H1 (cell line): ENCODE results near the gene MEGF9. TPM values are rescaled to one million over a fixed set of nuclear protein-coding genes. Genes with fewer than 3 reads are reported as not detected.

Experiments
- CTCF ChIA-PET: fragments of 300-600 bp; sonication (Branson Sonifier 250); formaldehyde crosslinking; loops from one replicate; lab custom pipeline; 2021; ENCODE audit not compliant: partially characterized antibody; lab: Charles Lee
- POLR2A ChIA-PET: fragments of 300-600 bp; sonication (Branson Sonifier 250); formaldehyde crosslinking; loops from one replicate; lab custom pipeline; 2021; ENCODE audit warnings: inconsistent platforms; ENCODE audit not compliant: partially characterized antibody; lab: Charles Lee
- DNase-seq, 2 experiments: peaks; one replicate each; pipeline versions ENCODE4 v3.0.0 to v3.0.0-alpha.2; 2010 to 2022; ENCODE audit warnings: low spot score in 2 of 2, low read depth in 1 of 2, mixed read lengths in 1 of 2
- FAIRE-seq: peaks from 2 replicates; lab custom pipeline; 2011; peaks lifted over from hg19 to GRCh38; lab: Jason Lieb, UNC
- H2AFZ ChIP-seq: 2 replicates; pipeline ENCODE4 v1.8.1; 2012; ENCODE audit warnings: low read length, inconsistent platforms
- H2AK5ac ChIP-seq: 2 replicates; pipeline ENCODE4 v1.6.1; 2013; ENCODE audit warnings: low read depth, low read length
- H2BK120ac ChIP-seq: replicated peaks from 2 replicates; pipeline ENCODE3; 2013; ENCODE audit warnings: low read depth, low read length, inconsistent platforms
- H2BK12ac ChIP-seq: 2 replicates; pipeline ENCODE4 v1.6.1; 2013; ENCODE audit warnings: low read depth, low read length
- H2BK15ac ChIP-seq: 2 replicates; pipeline ENCODE4 v1.6.1; 2013; ENCODE audit warnings: low read length
- H2BK20ac ChIP-seq: 2 replicates; pipeline ENCODE4 v1.6.1; 2013; ENCODE audit warnings: low read length
- H2BK5ac ChIP-seq: 2 replicates; pipeline ENCODE4 v1.6.1; 2013; ENCODE audit warnings: low read depth, low read length
- H3K14ac ChIP-seq: 2 replicates; pipeline ENCODE4 v1.6.1; 2013; ENCODE audit warnings: inconsistent platforms; ENCODE audit not compliant: insufficient read length
- H3K18ac ChIP-seq: 2 replicates; pipeline ENCODE4 v1.6.1; 2013; ENCODE audit warnings: low read length; ENCODE audit errors: extremely low read depth
- H3K23ac ChIP-seq: 2 replicates; pipeline ENCODE4 v1.6.1; 2013; ENCODE audit warnings: inconsistent platforms; ENCODE audit not compliant: insufficient read length
- H3K23me2 ChIP-seq: 2 replicates; pipeline ENCODE4 v1.6.1; 2013; ENCODE audit warnings: low read depth, low read length
- H3K27ac ChIP-seq: 2 replicates; pipeline ENCODE4 v1.6.1; 2011; ENCODE audit warnings: low read depth, low read length, inconsistent platforms
- H3K27me3 ChIP-seq, 4 experiments: replicated peaks in 1 of 4; 1 replicate in 1 of 4; 2 replicates in 3 of 4; pipeline versions ENCODE4 v1.6.1 to v1.8.1; 2011 to 2013; ENCODE audit warnings: low read length in 3 of 4, mild to moderate bottlenecking in 3 of 4, inconsistent platforms in 2 of 4, mixed read lengths in 2 of 4, moderate library complexity in 1 of 4; ENCODE audit not compliant: control insufficient read depth in 3 of 4, insufficient read depth in 3 of 4; ENCODE audit errors: extremely low read depth in 1 of 4
- H3K36me3 ChIP-seq, 4 experiments: 2 replicates each; pipeline versions ENCODE4 v1.6.1 to v1.8.1; 2011 to 2013; ENCODE audit warnings: mild to moderate bottlenecking in 4 of 4, low read length in 3 of 4, moderate library complexity in 2 of 4, control low read depth in 1 of 4, inconsistent platforms in 1 of 4; ENCODE audit not compliant: insufficient read depth in 4 of 4, control insufficient read depth in 2 of 4
- H3K4ac ChIP-seq: replicated peaks from 2 replicates; pipeline ENCODE3; 2013; ENCODE audit warnings: low read length, low read depth, mixed read lengths, inconsistent platforms; ENCODE audit not compliant: insufficient read length
- H3K4me1 ChIP-seq, 4 experiments: replicated peaks in 1 of 4; 1 replicate in 1 of 4; 2 replicates in 3 of 4; pipeline versions ENCODE4 v1.6.1 to v1.8.1; 2011 to 2013; ENCODE audit warnings: low read length in 3 of 4, inconsistent platforms in 2 of 4, mixed read lengths in 1 of 4; ENCODE audit not compliant: insufficient read depth in 4 of 4, control insufficient read depth in 3 of 4
- H3K4me2 ChIP-seq, 2 experiments: 2 replicates each; pipeline versions ENCODE4 v1.6.1 to v1.8.1; 2011 to 2013; ENCODE audit warnings: low read depth in 2 of 2, low read length in 2 of 2, control low read depth in 1 of 2, inconsistent platforms in 1 of 2, mild to moderate bottlenecking in 1 of 2; ENCODE audit not compliant: insufficient read depth in 1 of 2
- H3K4me3 ChIP-seq, 4 experiments: fragments of 200-600, 300-600 bp in 1 of 4; sonication (generic), shearing (Covaris generic), sonication (Bioruptor Twin) in 1 of 4; 2 replicates each; pipeline versions ENCODE4 v1.5.1 to v1.8.1; 2011 to 2016; ENCODE audit warnings: low read length in 4 of 4, low read depth in 3 of 4, control low read depth in 2 of 4, inconsistent platforms in 2 of 4, mild to moderate bottlenecking in 2 of 4, mixed read lengths in 1 of 4, moderate library complexity in 1 of 4; ENCODE audit not compliant: insufficient read depth in 2 of 4; ENCODE audit errors: extremely low read depth in 1 of 4
- H3K56ac ChIP-seq: replicated peaks from 2 replicates; pipeline ENCODE3; 2013; ENCODE audit warnings: low read depth, mild to moderate bottlenecking, mixed read lengths, low read length, inconsistent platforms; ENCODE audit not compliant: insufficient read length
- H3K79me1 ChIP-seq: 2 replicates; pipeline ENCODE4 v1.6.1; 2013; ENCODE audit warnings: low read depth, low read length, control low read depth
- H3K79me2 ChIP-seq, 2 experiments: 2 replicates each; pipeline versions ENCODE4 v1.6.1 to v1.8.1; 2012 to 2013; ENCODE audit warnings: low read length in 2 of 2, mild to moderate bottlenecking in 2 of 2, inconsistent platforms in 1 of 2; ENCODE audit not compliant: insufficient read depth in 2 of 2, control insufficient read depth in 1 of 2
- H3K9ac ChIP-seq, 4 experiments: replicated peaks in 1 of 4; 1 replicate in 1 of 4; 2 replicates in 3 of 4; pipeline versions ENCODE4 v1.6.1 to v1.8.1; 2011 to 2013; ENCODE audit warnings: low read depth in 3 of 4, low read length in 3 of 4, control low read depth in 2 of 4, mild to moderate bottlenecking in 2 of 4, moderate library complexity in 2 of 4, inconsistent platforms in 1 of 4; ENCODE audit errors: extremely low read depth in 1 of 4
- H3K9me3 ChIP-seq, 2 experiments: 2 replicates each; pipeline versions ENCODE4 v1.6.1 to v1.8.1; 2012 to 2013; ENCODE audit warnings: mild to moderate bottlenecking in 2 of 2, moderate library complexity in 2 of 2, control low read depth in 1 of 2, inconsistent platforms in 1 of 2, low read depth in 1 of 2, low read length in 1 of 2, mixed read lengths in 1 of 2; ENCODE audit not compliant: insufficient read depth in 2 of 2
- H4K20me1 ChIP-seq, 2 experiments: replicated peaks in 1 of 2; 2 replicates each; pipeline versions ENCODE3 to v1.8.1; 2011 to 2013; ENCODE audit warnings: inconsistent platforms in 2 of 2, low read length in 2 of 2, mild to moderate bottlenecking in 1 of 2; ENCODE audit not compliant: insufficient read depth in 2 of 2, control insufficient read depth in 1 of 2
- H4K5ac ChIP-seq: 2 replicates; pipeline ENCODE4 v1.6.1; 2013; ENCODE audit warnings: low read length, low read depth, mixed read lengths, inconsistent platforms; ENCODE audit not compliant: insufficient read length
- H4K8ac ChIP-seq: 2 replicates; pipeline ENCODE4 v1.8.0; 2013; ENCODE audit warnings: mild to moderate bottlenecking, moderate library complexity, low read length, inconsistent platforms; ENCODE audit not compliant: insufficient read depth; ENCODE audit errors: extremely low read depth
- H4K91ac ChIP-seq: replicated peaks from 2 replicates; pipeline ENCODE3; 2013; ENCODE audit warnings: low read length, mixed read lengths, inconsistent platforms; ENCODE audit not compliant: insufficient read length
- WGBS, 2 experiments: shearing (Covaris generic) in 1 of 2; methylation state at CpG; one replicate each; pipeline versions ENCODE4 v1.1.6 to v1.1.7; 2013 to 2015; ENCODE audit warnings: low lambda C conversion rate in 2 of 2, mixed read lengths in 2 of 2, inconsistent platforms in 1 of 2, low coverage in 1 of 2, missing lambda C conversion rate in 1 of 2; ENCODE audit not compliant: insufficient replicate concordance in 2 of 2, insufficient coverage in 1 of 2, insufficient read length in 1 of 2; ENCODE audit errors: extremely low coverage in 1 of 2, missing lambda C conversion rate in 1 of 2; 5-methylcytosine and 5-hydroxymethylcytosine counted together
- polyA plus RNA-seq, 7 experiments: library from polyadenylated mRNA; depleted of rRNA in 3 of 7; stranded (reverse) in 5 of 7; unstranded in 2 of 7; fragments of >200 nt in 5 of 7; fragments of 200-250 nt in 2 of 7; gene quantifications; 1 replicate in 5 of 7; 2 replicates in 1 of 7; 4 replicates in 1 of 7; pipeline versions ENCODE4 v1.2.1 to v1.2.3, GENCODE V29; 2011 to 2013; ENCODE audit warnings: missing spikeins in 2 of 7, mixed read lengths in 2 of 7
- total RNA-seq: library from RNA; stranded (reverse); fragmentation: NEBNext Ultra II Directional; extraction: Animal tissue kit (Norgen Biotek cat#: 25700); gene quantifications from 2 replicates; pipeline ENCODE4 v1.2.1, GENCODE V29; 2021

The MEGF9 gene
- total and polyA plus RNA-seq, 2 of the 8 experiments (the other 6 are each of a cell fraction or from before 2014, with no cell fraction given) = 0.45 to 1.8 TPM

DNA sequence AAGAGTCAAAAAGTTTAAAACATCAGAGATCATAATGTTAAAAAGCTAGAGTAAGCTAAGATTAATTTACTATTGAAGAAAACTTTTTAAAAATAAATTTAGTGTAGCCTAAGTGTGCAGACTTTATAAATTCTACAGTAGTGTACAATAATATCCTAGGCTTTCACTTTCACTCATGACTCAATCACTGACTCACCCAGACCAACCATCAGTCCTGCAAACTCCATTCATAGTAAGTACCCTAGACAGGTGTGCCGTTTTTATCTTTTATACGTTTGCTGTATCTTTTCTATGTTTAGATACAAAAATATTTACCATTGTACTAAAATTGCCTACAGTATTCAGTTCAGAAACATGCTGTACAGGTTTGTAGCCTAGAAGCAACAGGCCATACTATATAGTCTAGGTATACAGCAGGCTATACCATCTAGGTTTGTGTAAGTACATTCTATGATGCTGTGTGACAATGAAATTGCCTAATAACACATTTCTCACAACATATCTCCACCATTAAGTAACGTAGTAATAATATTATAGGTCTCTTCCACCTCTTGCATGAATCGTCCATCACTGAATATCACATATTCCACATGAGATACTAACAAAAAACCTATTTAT is 59.2 kb downstream of the MEGF9 start:
- Histone ChIP-seq H3K23ac (no peak overlapping the region), H3K14ac (no peak overlapping the region), H2BK120ac (no peak overlapping the region), H3K4me2 (no peak overlapping the region), H3K56ac (no peak overlapping the region), H3K27me3 (no peaks in the 10 kb centered on the region), H3K79me2 (no peaks in the 10 kb centered on the region), H3K18ac (no peak overlapping the region), H2BK5ac (no peak overlapping the region), H4K8ac (no peak overlapping the region), H2BK20ac (no peak overlapping the region), H3K4me1 (no peaks in the 10 kb centered on the region), H3K4me3 (no peak overlapping the region), H4K91ac (no peak overlapping the region), H4K5ac (no peak overlapping the region), H2AFZ (no peak overlapping the region), H3K36me3 (no peaks in the 10 kb centered on the region), H3K4ac (no peak overlapping the region), H2BK15ac (no peak overlapping the region), H4K20me1 (no peaks in the 10 kb centered on the region), H3K9ac (no peak overlapping the region), H3K9me3 (no peaks in the 10 kb centered on the region), H2BK12ac (no peak overlapping the region), H3K23me2 (no peaks in the 10 kb centered on the region), H3K79me1 (no peaks in the 10 kb centered on the region), H2AK5ac (no peak overlapping the region), H3K27ac (no peak overlapping the region)
- POLR2A ChIA-PET = no interaction called here
- WGBS, 2 experiments = 85% methylated on average over 4 of the region's 4 CpGs; no CpG with 5 or more reads in 1 of the 2 experiments
- DNase-seq = no peak
- CTCF ChIA-PET = interaction anchor here (1.1 to 1.5 kb wide), 2 partner anchors 35 to 84 kb away, joined by 3 to 4 read pairs; no protein-coding TSS in a partner anchor
- no peak for FAIRE-seq
